MM.1S (cell line): ENCODE results near the gene STAT3.

Experiments
- CTCF ChIP-seq: fragments of 300-600 bp; sonication (generic); IDR thresholded peaks from 2 replicates; pipeline ENCODE4 v1.5.1; 2016; ENCODE audit warnings: antibody characterized with exemption, low read length, mixed read lengths
- EZH2 ChIP-seq: fragments of 300-600 bp; sonication (generic); optimal IDR thresholded peaks from 2 replicates; pipeline ENCODE3; 2017; ENCODE audit warnings: low read depth, mild to moderate bottlenecking, antibody characterized with exemption, low read length, mixed read lengths

- TF ChIP-seq CTCF (no peak), EZH2 (no peak)
These were observed 29.1 kb downstream of the STAT3 start for GRCh38 chr17:42359133-42359532.
